Measurements from ENCODE around the gene NAPA. TPM values are rescaled to one million over a fixed set of nuclear protein-coding genes. Genes with fewer than 3 reads are reported as not detected.
A peak's percentile ranks its signal among the peaks of the same experiment; 100 is the strongest.

The NAPA gene
- 100 to 1,000 TPM in 1 of 2 donors, 10 to 100 TPM in 1; 92.7 to 113 TPM for total RNA-seq
- long read RNA-seq, transcript NAPA-201 (11 exons, 1,839 nt): major isoform, 130 of 154 reads
- long read RNA-seq, partial matches to known transcripts: 1 of 154 reads
- long read RNA-seq, other reads (novel, unspliced or antisense): 18 of 154 reads

DNA sequence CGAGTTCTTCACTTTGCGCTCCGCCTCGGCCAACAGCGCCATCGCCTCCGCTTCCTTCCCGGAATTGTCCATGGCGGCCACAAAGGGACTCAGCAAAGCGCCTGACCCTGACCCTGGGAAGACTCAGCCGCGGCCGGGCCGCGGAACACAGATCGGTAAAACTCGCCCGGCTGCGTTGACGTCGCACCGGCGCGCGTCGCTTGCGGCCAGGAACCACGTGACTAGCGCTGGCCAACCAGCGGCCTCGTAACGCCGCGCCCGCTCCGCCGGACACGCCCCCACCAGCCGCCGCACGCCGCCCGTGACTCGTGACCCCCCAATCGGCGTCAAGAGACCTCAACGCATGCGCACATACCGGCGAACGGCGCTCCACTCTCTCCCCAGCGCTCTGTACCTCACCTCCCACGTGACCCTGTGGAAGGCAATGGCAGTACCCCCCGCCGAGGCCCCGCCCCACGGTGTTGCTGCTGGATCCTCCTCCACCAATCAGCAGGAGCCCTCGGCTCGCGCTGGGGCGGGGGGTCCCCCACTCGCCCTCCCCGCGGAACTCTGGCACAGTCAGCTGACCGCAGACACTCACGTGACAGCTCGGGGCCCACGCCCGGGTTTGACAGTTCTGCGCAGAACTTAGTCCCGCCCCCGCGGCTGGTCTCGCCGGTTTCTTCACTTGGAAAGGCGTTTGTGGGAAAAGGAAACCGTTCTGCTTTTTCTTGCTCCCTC is at the start of gene NAPA:
TSS of gene NAPA (minus strand) at position 195 of the 720 bp plus-strand sequence. CDS start at position 72, 123 bp downstream.
- DNase-seq (peak; percentile 100), ATAC-seq (peak; percentile 97 to 98)
- intact Hi-C loops (cut with DNase I): loop anchor here (1.0 to 5.0 kb wide), 4 partner anchors 78 to 94 kb away; partner anchors contain the start of gene BICRA (in 1 of the 2)

DNA sequence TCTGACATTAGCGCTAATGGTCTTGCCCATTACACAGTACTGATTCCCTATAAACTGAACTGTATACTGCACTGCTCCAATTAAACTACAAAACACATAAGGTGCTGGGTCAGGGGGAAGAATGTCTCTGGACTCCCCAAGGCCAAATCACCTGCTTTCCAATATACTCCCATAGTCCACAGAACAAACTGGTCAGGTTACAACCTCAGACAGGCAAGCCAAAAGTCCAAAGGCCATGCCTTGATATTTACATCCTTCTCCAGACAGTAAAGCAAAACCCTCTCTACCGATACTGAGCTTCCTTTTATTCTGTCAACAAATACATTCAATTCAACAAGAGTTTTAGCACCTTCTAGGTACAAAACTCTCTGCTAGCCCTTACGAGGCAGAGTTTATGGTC is 49.2 kb upstream of the NAPA start:
- DNase-seq: no peak
- intact Hi-C loops (cut with DNase I): no loop called here
- ATAC-seq: no peak

GRCh38 chr19:47561440-47562057 is 46.7 kb upstream of the NAPA start:
- intact Hi-C loops (cut with DNase I): no loop called here
- DNase-seq (no peak), ATAC-seq (no peak)

DNA sequence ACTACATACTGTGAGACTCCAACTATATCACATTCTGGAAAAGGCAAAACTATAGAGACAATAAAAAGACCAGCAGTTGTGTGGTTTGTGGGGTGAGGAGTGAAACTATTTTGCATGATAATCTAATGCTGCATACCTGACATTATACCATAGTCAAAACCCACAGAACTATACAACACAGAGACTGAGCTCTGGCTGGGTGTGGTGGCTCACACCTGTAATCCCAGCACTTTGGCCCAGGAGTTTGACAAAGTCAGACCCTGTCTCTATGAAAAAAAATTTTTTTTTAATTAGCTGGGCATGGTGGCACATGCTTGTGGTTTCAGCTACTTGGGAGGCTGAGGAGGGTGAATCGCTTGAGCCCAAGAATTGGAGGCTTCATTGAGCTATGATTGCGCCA is 46.1 kb upstream of the NAPA start:
- ATAC-seq (no peak), DNase-seq (no peak)
- intact Hi-C loops (cut with DNase I): no loop called here

- ATAC-seq (no peak), DNase-seq (no peak)
- intact Hi-C loops (cut with DNase I): no loop called here
Measured at GRCh38 chr19:47550129-47550528, 35.3 kb upstream of the NAPA start.

- DNase-seq (no peak), ATAC-seq (no peak)
- intact Hi-C loops (cut with DNase I): no loop called here
Measured at GRCh38 chr19:47549261-47549862, 34.5 kb upstream of the NAPA start.

GRCh38 chr19:47547199-47547598 is 32.3 kb upstream of the NAPA start:
- intact Hi-C loops (cut with DNase I): no loop called here
- ATAC-seq (no peak), DNase-seq (no peak)

GRCh38 chr19:47545061-47545948 is 30.4 kb upstream of the NAPA start:
- no peak for DNase-seq
- intact Hi-C loops (cut with DNase I): no loop called here
- ATAC-seq: peak; percentile 46 to 50

GRCh38 chr19:47544476-47544875 is 29.6 kb upstream of the NAPA start:
- ATAC-seq (no peak), DNase-seq (no peak)
- intact Hi-C loops (cut with DNase I): no loop called here

GRCh38 chr19:47544075-47544474 is 29.2 kb upstream of the NAPA start:
- intact Hi-C loops (cut with DNase I): no loop called here
- no peak for DNase-seq
- ATAC-seq: no peak

DNA sequence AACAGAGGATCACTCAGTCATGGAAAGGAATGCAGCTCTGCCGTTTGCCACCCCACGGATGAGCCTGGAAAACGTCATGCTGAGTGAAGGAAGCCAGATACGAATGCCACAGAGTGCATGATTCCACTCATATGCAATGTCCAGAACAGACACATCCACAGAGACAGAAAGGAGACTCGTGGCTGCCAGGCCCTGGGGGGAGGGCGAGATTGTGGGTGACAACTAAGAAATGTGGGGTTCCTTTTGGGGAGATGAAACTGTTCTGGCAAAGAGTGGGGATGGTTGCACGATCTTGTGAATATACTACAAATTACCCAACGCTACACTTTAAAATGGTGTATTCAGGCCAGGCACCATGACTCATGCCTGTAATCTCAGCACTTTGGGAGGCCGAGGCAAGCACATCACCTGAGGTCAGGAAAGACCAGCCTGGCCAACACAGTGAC is 27.2 kb upstream of the NAPA start:
- intact Hi-C loops (cut with DNase I): no loop called here
- peak; percentile 70 to 77 for ATAC-seq

GRCh38 chr19:47541518-47541917 is 26.7 kb upstream of the NAPA start:
- DNase-seq: no peak
- ATAC-seq: no peak
- intact Hi-C loops (cut with DNase I): no loop called here

More for the DNA sequence above, 27.2 kb upstream of the NAPA start:
- no peak for DNase-seq

- intact Hi-C loops (cut with DNase I): no loop called here
- no peak for ATAC-seq
- no peak for DNase-seq
Measured at GRCh38 chr19:47540748-47541147, 25.9 kb upstream of the NAPA start.

- DNase-seq (no peak), ATAC-seq (no peak)
- intact Hi-C loops (cut with DNase I): loop anchor here in 1 of 2 donors (10.0 kb wide), 1 partner anchor 45 kb away; no protein-coding TSS in a partner anchor
Measured at GRCh38 chr19:47539747-47540311, 25.0 kb upstream of the NAPA start.

- ATAC-seq (no peak), DNase-seq (no peak)
- intact Hi-C loops (cut with DNase I): loop anchor here in 1 of 2 donors (10.0 kb wide), 1 partner anchor 46 kb away; no protein-coding TSS in a partner anchor
Measured at GRCh38 chr19:47538812-47539211, 23.9 kb upstream of the NAPA start.

- ATAC-seq: no peak
- DNase-seq: no peak
- intact Hi-C loops (cut with DNase I): loop anchor here in 1 of 2 donors (10.0 kb wide), 1 partner anchor 47 kb away; no protein-coding TSS in a partner anchor
Measured at GRCh38 chr19:47537493-47537892, 22.6 kb upstream of the NAPA start.

GRCh38 chr19:47534628-47535027 is 19.8 kb upstream of the NAPA start:
- ATAC-seq: no peak
- intact Hi-C loops (cut with DNase I): loop anchor here in 1 of 2 donors (10.0 kb wide), 1 partner anchor 50 kb away; no protein-coding TSS in a partner anchor
- no peak for DNase-seq

- ATAC-seq (no peak), DNase-seq (no peak)
- intact Hi-C loops (cut with DNase I): loop anchor here in 1 of 2 donors (10.0 kb wide), 1 partner anchor 53 kb away; no protein-coding TSS in a partner anchor
Measured at GRCh38 chr19:47531640-47532387, 17.0 kb upstream of the NAPA start.
